Heart left ventricle (tissue), 16 donors: ENCODE results near the gene STAM. TPM values are rescaled to one million over a fixed set of nuclear protein-coding genes. Genes with fewer than 3 reads are reported as not detected.

Experiments
- ATAC-seq, 4 donors: fragments of 200-7000 bp; cut with Tn5 transposase; one replicate each; pipeline ENCODE4 v1.9.1; 2020 to 2022; ENCODE audit warnings: moderate library complexity in 4 of 4, mild to moderate bottlenecking in 3 of 4, moderate number of reproducible peaks in 1 of 4
- DNase-seq, 5 donors: peaks; one replicate each; pipeline ENCODE4 v3.0.0-alpha.2; 2020
- H3K27ac ChIP-seq, 12 donors: fragments of 200-600 bp; sonication (generic) in 4 of 12; one replicate each; pipeline versions ENCODE4 v1.5.0 to v1.8.0; 2016 to 2022; ENCODE audit warnings: mild to moderate bottlenecking in 2 of 12
- H3K27me3 ChIP-seq, 9 donors: fragments of 200-600 bp; sonication (generic) in 2 of 9; one replicate each; pipeline versions ENCODE4 v1.5.1 to v1.8.0; 2016 to 2022; ENCODE audit warnings: mild to moderate bottlenecking in 3 of 9
- H3K36me3 ChIP-seq, 9 donors: fragments of 200-600 bp; sonication (generic) in 2 of 9; one replicate each; pipeline versions ENCODE4 v1.5.0 to v1.8.0; 2018 to 2022; ENCODE audit warnings: mild to moderate bottlenecking in 2 of 9
- H3K4me1 ChIP-seq, 12 donors: fragments of 200-600 bp; sonication (generic) in 4 of 12; one replicate each; pipeline versions ENCODE4 v1.5.0 to v1.8.0; 2016 to 2022; ENCODE audit warnings: mild to moderate bottlenecking in 3 of 12
- H3K4me3 ChIP-seq, 12 donors: fragments of 200-600 bp; sonication (generic) in 4 of 12; one replicate each; pipeline versions ENCODE4 v1.5.0 to v1.8.0; 2017 to 2022; ENCODE audit warnings: mild to moderate bottlenecking in 9 of 12, moderate library complexity in 4 of 12
- H3K9me3 ChIP-seq, 12 donors: fragments of 200-600 bp; sonication (generic) in 4 of 12; one replicate each; pipeline versions ENCODE4 v1.5.0 to v1.8.0; 2016 to 2022; ENCODE audit warnings: mild to moderate bottlenecking in 1 of 12
- POLR2A ChIP-seq, 2 donors: fragments of 450-650 bp; IDR thresholded peaks; one replicate each; pipeline ENCODE4 v1.6.1; 2017; ENCODE audit warnings: antibody characterized with exemption in 2 of 2, mild to moderate bottlenecking in 2 of 2, moderate library complexity in 2 of 2
- WGBS, 4 donors: extraction: QIAGEN DNeasy Blood & Tissue Kit in 2 of 4; methylation state at CpG; one replicate each; pipeline versions ENCODE4 v1.1.5 to v1.1.7; 2013 to 2018; 5-methylcytosine and 5-hydroxymethylcytosine counted together
- intact Hi-C, 10 donors: fragments of 100-400 bp; cut with DNase I; formaldehyde crosslinking; loops; one replicate each; pipeline versions ENCODE4 v1.11.1 to v1.14.2; 2022
- polyA plus RNA-seq, 2 donors: library from polyadenylated mRNA; stranded (reverse); fragments of 200-250 nt; gene quantifications; one replicate each; pipeline ENCODE4 v1.2.3, GENCODE V29; 2013
- total RNA-seq, 9 donors: library from RNA; depleted of rRNA in 2 of 9; stranded (reverse); fragments of >200 nt in 2 of 9; fragmentation: NEBNext Ultra II Directional in 3 of 9; extraction: Animal tissue kit (Norgen Biotek cat#: 25700) in 3 of 9; gene quantifications; one replicate each; pipeline versions ENCODE4 v1.1.0 to v1.2.4, GENCODE V29; 2016 to 2023
- TF ChIP-seq, protein P1 (sequence below), 12 donors: fragments of 200-600 bp; sonication (generic) in 4 of 12; IDR thresholded peaks; one replicate each; pipeline versions ENCODE4 v1.5.0 to v1.8.0; 2018 to 2022; ENCODE audit warnings: antibody characterized with exemption in 12 of 12, mild to moderate bottlenecking in 5 of 12
- donor health status: ischemic (EF 13 %, LVEDD 7.1; RV severe dilation, severe dysfunction).
- donor health status: healthy with polysubstance abuse.
- donor health status: DM: no; HTN: yes; CAD: no.
- donor health status: DM: no; HTN: no; CAD: no.
- donor health status: ischemic (EF 25% LVEDD 6.9; RV normal size, moderate dysfunction).
- donor health status: ischemic (EF 25% LVEDD 5.7; RV mildly dilated, moderate dysfunction).
- donor health status: healthy.
- donor health status: DM: yes; HTN: yes; CAD: no.
- donor health status: ischemic (EF 35%, LVEDD 5.7; RV mildly dilated, moderate dysfunction).
- donor health status: nonischemic (EF 11% LVEDD 7.7; RV severe dilation, severe dysfunction).
- donor health status: DM: yes; HTN: yes; CAD: no.
- donor health status: PGD.
- donor health status: ischemic (EF 29% LVEDD 5.4; RV normal size, mild dysfunction).
- donor health status: nonischemic (EF 23%, LVEDD 6.1; RV moderate dilation, normal function).

The STAM gene
- total and polyA plus RNA-seq, 11 donors = 10.9 to 40.0 (median 31.8) TPM

DNA sequence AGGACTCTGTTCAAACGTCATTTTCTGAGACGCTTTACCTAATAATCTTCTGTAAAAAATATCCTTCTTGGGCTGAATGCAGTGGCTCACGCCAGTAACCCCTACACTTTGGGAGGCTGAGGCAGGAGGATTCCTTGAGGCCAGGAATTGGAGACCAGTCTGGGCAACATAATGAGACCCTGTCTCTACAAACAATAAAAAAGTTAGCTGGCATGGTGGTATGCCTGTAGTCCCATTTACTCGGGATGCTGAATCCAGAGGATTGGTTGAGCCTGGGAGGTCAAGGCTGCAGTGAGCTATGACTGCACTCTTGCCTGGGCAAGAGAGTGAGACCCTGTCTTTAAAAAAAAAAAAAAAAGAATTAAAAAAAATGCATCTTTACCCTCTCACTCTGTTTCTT, 5.1 kb downstream of the STAM start:
- 89 to 92% (median 92%) methylated on average over 4 of the region's 4 CpGs for WGBS, 4 donors
- intact Hi-C loops = loop anchor here in 1 of 10 donors (10.0 kb wide), 1 partner anchor 56 kb away; no protein-coding TSS in a partner anchor

DNA sequence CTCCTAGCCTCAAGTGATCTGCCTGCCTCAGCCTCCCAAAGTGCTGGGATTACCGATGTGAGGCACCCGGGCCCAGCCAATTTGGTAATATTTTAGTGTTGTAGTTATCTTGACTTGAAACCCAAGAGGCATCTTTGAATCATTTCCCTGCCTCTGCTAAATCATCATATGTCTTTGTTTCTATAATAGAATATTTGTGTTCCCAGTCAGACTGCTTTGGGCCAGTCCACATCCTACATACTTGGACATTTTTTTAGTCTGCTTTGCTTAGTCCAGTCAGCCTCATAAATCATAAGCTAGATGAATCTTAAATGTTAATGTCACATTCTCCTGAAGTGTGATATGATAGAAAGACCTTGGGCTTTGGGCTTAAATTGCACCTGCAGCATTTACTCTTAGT, 5.9 kb downstream of the STAM start:
- peak overlapping the region in 3 of 12 donors; percentile 1 to 9 (median 5) for H3K27ac ChIP-seq
- TF ChIP-seq POLR2A (IDR thresholded peaks at IDR 0.05) = no peak
- TF ChIP-seq, protein P1, sequence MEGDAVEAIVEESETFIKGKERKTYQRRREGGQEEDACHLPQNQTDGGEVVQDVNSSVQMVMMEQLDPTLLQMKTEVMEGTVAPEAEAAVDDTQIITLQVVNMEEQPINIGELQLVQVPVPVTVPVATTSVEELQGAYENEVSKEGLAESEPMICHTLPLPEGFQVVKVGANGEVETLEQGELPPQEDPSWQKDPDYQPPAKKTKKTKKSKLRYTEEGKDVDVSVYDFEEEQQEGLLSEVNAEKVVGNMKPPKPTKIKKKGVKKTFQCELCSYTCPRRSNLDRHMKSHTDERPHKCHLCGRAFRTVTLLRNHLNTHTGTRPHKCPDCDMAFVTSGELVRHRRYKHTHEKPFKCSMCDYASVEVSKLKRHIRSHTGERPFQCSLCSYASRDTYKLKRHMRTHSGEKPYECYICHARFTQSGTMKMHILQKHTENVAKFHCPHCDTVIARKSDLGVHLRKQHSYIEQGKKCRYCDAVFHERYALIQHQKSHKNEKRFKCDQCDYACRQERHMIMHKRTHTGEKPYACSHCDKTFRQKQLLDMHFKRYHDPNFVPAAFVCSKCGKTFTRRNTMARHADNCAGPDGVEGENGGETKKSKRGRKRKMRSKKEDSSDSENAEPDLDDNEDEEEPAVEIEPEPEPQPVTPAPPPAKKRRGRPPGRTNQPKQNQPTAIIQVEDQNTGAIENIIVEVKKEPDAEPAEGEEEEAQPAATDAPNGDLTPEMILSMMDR (IDR thresholded peaks at IDR 0.05) = no peak
- intact Hi-C loops = loop anchor here in 1 of 10 donors (10.0 kb wide), 1 partner anchor 55 kb away; no protein-coding TSS in a partner anchor
- ATAC-seq (no peak), DNase-seq (no peak)
- H3K4me1 ChIP-seq = peaks cover 0 to 82% (median 56%) of the 10 kb centered on the region in 12 donors
- no peak overlapping the region for H3K4me3 ChIP-seq
- WGBS, 4 donors = 68 to 82% (median 76%) methylated on average over 2 of the region's 2 CpGs
- H3K36me3 ChIP-seq = peaks cover 0 to 8% (median 0%) of the 10 kb centered on the region in 9 donors
- no peaks in the 10 kb centered on the region for H3K27me3 ChIP-seq
- peaks cover 0 to 10% (median 0%) of the 10 kb centered on the region in 12 donors for H3K9me3 ChIP-seq

More for the DNA sequence above, 5.1 kb downstream of the STAM start:
- Histone ChIP-seq H3K4me3 (no peak overlapping the region), H3K27ac (peak overlapping the region in 3 of 12 donors; percentile 73 to 99 (median 99)), H3K27me3 (no peaks in the 10 kb centered on the region), H3K9me3 (peaks cover 0 to 10% (median 0%) of the 10 kb centered on the region in 12 donors), H3K4me1 (peaks cover 0 to 79% (median 59%) of the 10 kb centered on the region in 12 donors), H3K36me3 (peaks cover 0 to 8% (median 0%) of the 10 kb centered on the region in 9 donors)
- DNase-seq (no peak), ATAC-seq (no peak)
- TF ChIP-seq POLR2A (IDR thresholded peaks at IDR 0.05) = no peak
- TF ChIP-seq, protein P1 (IDR thresholded peaks at IDR 0.05) = no peak

DNA sequence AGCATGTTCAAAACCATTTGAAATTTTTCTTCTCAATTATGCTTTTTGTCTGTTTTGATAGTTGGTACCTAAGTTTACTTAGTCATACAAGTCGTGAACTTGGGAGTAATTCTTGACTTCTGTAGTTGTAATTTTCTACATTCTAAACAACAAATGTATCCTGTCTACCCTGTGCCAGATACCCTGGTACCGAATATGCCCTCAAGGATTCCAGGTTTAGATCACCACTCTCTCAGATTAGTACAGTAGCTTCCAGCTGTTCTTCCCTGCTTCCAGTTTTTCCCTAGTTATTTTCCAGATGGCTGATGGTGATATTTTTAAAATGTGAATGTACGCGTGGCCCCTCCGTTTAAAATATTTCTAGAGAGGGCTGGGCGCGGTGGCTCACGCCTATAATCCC, 6.5 kb downstream of the STAM start:
- Histone ChIP-seq H3K4me1 (peaks cover 0 to 82% (median 51%) of the 10 kb centered on the region in 12 donors), H3K27me3 (no peaks in the 10 kb centered on the region), H3K27ac (peak overlapping the region in 3 of 12 donors; percentile 1 to 9 (median 5)), H3K4me3 (no peak overlapping the region), H3K9me3 (peaks cover 0 to 10% (median 0%) of the 10 kb centered on the region in 12 donors), H3K36me3 (peaks cover 0 to 8% (median 0%) of the 10 kb centered on the region in 9 donors)
- intact Hi-C loops = no loop called here
- 86 to 87% (median 87%) methylated on average over 8 of the region's 8 CpGs for WGBS, 4 donors
- DNase-seq (no peak), ATAC-seq (no peak)
- no peak for TF ChIP-seq POLR2A (IDR thresholded peaks at IDR 0.05)
- TF ChIP-seq, protein P1 (IDR thresholded peaks at IDR 0.05) = no peak

DNA sequence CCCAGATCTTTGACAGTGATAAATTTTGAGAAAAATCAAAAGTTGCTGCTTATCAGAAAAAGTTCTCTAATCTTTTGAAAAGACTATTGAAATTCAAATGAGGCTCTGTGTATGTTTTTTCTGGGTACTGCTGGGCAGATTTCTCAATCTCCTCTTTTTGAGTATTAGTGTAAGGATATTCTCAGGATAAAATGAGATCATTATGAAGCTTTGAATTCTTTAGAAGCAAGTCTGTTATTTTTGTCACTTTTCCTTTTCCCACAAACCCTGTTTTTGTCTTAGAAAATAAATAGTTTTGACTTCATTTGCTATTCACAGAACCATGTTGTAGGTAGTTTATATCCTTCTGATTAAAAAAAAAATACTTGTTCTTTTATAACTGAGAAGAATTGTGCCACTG, 7.9 kb downstream of the STAM start:
- H3K27me3 ChIP-seq = no peaks in the 10 kb centered on the region
- intact Hi-C loops = no loop called here
- DNase-seq (no peak), ATAC-seq (no peak)
- H3K4me3 ChIP-seq = no peak overlapping the region
- H3K36me3 ChIP-seq = peaks cover 0 to 8% (median 0%) of the 10 kb centered on the region in 9 donors
- TF ChIP-seq, protein P1 (IDR thresholded peaks at IDR 0.05) = no peak
- no peak for TF ChIP-seq POLR2A (IDR thresholded peaks at IDR 0.05)
- peak overlapping the region in 3 of 12 donors; percentile 4 to 54 (median 16) for H3K27ac ChIP-seq
- H3K4me1 ChIP-seq = peaks cover 0 to 68% (median 39%) of the 10 kb centered on the region in 12 donors
- H3K9me3 ChIP-seq = peaks cover 0 to 10% (median 0%) of the 10 kb centered on the region in 12 donors
